GM10847 (cell line): ENCODE data around the gene CALML3.

ENCODE experiments used
- POLR2A ChIP-seq: IDR thresholded peaks from 2 replicates; pipeline ENCODE4 v1.6.1; 2011; ENCODE audit not compliant: insufficient read length; ENCODE audit errors: extremely low read depth

The CALML3 gene

DNA sequence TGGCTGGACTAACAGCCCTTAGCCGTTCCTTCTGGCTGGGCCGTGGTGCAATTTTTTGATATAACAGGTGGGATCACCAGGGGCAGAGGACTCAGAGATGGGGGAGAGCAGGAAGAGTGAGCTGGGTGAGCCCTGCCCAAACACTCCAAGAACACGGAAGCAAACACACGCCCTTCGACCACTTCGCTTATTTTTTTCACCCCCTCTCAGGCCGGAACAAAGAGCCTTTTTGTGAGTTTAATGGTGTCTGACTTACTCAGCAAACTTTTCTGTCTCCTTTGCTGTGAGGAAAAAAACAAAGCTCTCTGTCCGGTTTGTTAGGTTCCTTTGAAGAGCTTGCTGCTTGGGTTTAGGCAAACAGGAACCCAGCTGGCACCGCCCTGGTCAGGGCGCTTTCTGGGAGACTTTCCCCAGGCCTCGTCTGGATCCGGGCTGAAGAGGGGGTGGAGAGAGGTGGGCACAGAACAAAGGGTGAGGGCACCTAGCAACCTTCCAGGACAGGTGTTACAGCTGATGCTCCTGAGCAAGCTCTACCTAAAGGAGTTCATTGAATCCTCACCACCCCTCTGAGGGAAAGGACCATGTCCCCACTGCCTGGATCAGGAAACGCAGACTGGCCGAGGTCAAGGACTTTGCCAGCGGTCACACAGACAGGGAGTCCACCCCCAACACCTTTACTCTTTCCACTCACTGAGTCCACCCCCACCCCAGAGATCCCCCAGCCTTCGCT lies 23.3 kb downstream of the CALML3 start:
- no peak for TF ChIP-seq POLR2A

DNA sequence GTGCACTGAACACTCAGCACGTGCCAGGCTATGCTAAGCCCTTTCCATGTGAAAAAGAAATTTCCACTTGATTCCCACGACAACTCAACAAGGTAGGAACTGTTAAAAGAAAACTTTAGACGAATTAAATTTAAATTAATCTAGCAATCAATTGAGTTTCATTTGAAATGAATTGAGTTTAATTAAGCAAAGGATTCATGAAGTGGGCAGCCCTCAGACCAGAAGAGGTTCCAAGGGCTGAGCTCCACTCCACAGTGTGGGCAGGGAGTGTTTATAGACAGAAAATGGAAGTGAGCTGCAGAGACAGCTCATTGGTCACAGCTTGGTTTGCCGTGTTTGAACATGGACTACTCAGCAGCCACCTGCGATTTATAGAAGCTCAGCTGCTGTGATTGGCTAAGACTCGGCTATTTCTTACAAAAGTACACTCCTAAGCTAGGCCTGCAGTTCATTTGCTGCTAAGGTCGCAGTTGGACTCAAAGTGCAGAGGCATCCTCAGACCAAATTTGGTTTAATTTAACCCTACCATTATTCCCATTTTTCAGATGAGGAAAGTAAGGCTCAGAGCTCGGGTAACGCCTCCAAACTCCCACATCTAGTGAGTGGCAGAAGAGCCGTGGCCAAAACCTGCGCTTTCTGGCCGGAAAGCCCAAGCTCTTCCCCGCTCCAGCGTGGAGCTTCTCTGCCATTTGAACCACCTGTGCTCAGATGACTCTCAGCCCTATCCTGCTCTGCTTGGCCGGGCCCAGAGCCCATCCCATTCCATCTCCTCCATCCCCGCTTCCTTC lies 24.9 kb downstream of the CALML3 start:
- no peak for TF ChIP-seq POLR2A

DNA sequence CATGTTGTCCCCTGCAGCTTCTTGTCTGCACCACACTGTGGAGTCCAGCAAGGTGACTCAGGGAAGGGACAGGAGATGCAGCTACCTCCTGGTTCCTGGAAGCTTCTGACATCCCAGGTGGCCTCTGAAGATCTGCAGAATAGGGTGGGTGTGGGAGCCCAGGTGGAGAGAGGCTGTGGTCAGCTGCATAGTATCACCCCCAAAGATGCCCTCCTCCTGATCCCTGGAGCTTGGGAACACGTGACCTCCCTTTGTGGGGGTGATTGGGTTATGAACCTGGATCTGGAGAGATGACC lies 25.4 kb downstream of the CALML3 start:
- no peak for TF ChIP-seq POLR2A

DNA sequence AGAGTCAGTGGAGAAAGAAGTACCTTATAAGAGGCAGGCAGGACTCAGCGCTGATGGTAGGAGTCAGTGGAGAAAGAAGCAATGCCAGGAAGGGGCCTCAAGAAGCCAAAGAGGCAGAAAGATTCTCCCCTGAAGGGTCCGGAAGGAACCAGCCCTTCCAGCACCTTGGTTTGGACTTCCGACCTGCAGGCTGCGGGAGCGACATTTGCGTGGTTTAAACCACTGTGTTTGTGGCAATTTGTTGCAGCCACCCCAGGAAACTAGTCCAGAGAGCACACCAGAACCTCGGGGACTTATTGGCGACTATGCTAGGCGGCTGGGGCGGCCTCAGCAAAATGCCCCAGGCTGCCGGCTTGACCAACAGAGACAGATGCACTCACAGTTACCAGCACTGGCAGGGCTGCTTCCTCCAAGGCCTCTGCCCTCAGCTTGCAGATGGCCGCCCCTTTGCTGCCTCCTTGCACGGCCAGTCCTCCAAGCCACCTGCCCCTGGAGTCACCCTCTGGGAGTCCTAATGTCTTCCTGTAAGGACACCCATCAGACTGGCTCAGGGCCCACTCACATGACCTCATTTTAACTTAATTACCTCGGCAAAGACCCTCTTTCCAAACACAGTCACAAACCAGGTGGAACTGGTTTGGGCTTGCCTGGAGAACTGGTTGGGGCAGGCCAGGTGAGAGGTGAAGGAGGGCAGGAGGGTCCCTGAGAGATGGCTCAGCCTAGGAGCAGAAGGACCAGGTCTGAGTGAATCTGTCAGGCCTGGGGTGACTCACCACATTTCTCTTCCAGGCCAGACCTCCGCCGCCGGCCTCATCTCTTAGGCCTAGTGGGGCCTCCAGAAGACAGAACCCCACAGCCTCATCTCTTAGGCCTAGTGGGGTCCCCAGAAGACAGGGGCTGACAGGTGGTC lies 26.1 kb downstream of the CALML3 start:
- no peak for TF ChIP-seq POLR2A

DNA sequence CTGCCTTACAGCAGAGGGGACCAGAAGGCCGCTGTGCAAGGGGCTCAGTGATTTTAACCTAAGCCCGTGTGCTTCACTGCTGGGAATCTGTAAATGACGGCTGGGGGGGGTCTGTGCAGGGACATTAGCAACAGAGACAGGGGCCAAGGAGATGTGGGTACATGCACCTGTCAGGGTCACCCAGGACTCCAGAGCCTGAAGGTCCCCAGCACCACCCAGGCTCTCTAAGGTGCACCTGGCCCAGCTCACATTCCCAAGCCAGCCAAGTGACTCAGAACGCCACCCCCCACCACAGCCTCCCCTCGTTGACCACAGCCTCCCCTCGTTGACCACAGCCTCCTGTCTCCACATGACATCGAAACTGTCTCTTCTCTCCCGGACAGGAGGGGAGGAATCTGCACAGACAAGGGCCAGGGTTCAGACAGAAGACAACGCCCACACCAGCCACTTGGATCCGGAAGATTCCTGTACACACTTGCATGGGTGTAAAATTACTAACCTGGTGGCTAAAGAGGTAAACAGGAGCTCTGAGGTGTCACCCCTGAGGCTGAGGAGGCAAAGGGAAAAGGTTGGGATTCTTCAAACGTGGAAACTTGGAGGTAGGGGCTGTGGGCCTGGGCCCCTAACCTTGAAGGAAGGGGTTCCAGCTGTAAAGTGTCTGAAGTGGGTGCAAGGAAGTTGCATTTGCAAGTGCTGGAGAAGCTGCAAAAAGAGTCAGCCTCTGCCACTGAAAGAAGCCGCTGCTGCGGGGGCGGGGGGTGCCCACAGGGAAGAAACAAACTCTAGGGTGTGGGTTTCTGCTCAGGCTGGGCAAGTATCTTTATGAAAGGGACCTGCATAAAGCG lies 27.0 kb downstream of the CALML3 start:
- no peak for TF ChIP-seq POLR2A

- no peak for TF ChIP-seq POLR2A
Measured at GRCh38 chr10:5552376-5553321, 27.9 kb downstream of the CALML3 start.

DNA sequence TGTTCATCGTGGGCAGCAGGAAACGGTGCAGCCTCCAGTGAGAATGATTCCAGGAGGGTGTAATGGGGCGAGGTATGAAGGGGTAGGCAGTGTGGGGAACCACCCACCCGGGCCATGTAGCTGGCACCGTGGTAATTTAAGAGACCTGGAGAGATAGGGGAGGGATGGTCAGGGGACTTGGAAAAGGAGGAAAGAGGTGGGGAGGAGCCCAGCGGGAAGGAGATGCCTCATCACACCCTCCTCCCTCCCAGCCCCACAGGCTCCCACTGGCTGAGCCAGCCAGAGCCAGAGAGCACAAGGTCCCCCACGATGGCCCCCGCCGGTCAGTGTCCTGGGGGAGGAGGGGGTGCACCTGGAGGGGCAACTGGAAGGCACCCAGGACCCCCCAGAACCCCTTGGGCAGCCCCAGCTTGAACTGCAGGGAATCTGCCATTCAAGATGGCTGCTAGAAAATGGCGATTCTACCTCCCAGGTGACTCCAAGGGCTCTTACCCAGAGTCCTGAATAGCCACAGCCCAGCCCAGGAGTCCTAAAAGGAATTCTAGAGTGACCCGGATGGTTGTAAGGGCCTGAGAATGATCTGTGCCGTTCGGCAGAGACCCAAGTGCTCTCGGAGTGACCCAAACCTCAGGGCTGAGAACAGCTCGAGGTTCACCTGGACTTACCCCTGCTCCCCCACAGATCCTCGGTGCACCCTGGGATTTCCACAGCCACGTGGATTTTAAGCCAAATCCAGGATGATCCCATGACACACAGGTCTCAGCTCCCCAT lies 28.8 kb downstream of the CALML3 start:
- no peak for TF ChIP-seq POLR2A

DNA sequence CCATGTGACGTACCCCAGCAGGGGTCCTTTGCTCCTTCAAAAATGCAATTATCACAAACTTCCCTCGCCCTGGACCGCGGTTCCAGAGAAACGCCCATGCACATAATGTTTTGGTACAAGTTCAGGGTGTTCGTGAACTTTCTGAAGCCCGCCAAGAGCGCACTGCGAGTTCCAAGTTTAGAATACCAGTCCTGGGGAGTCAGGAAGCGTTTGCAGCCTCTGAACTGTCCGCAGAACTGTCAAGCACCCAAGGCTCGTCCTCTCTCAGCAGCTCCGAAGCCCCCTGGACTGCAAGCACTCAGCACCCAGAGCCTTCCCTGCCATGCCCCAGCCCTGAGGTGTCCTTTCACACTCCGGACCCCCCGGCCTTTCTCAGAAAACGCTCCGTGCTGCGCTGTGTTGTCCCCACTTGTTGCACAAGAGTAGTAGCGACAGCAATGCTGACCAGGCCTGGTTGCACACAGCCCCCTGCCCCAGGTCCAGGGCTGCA lies 30.3 kb downstream of the CALML3 start:
- TF ChIP-seq POLR2A, result no peak

DNA sequence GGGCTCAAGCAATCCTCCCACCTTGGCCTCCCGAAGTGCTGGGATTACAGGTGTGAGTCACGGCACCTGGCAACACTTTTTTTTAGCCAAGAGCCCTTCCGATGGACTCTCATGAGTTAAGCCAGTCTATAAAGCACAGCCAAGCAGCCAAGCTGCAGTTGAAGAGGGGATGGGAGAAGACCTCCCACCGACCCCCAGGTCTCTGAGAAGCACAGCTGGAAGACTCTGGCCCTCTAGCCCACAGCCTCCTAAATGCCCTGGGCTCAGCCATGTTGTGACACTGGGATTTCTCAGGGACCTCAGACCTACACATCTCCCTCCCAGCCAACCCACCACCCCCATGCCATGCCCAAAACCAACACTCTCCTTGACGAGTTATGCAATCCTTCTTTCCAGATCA lies 31.1 kb downstream of the CALML3 start:
- no peak for TF ChIP-seq POLR2A

GRCh38 chr10:5556576-5556975 lies 31.8 kb downstream of the CALML3 start:
- no peak for TF ChIP-seq POLR2A

DNA sequence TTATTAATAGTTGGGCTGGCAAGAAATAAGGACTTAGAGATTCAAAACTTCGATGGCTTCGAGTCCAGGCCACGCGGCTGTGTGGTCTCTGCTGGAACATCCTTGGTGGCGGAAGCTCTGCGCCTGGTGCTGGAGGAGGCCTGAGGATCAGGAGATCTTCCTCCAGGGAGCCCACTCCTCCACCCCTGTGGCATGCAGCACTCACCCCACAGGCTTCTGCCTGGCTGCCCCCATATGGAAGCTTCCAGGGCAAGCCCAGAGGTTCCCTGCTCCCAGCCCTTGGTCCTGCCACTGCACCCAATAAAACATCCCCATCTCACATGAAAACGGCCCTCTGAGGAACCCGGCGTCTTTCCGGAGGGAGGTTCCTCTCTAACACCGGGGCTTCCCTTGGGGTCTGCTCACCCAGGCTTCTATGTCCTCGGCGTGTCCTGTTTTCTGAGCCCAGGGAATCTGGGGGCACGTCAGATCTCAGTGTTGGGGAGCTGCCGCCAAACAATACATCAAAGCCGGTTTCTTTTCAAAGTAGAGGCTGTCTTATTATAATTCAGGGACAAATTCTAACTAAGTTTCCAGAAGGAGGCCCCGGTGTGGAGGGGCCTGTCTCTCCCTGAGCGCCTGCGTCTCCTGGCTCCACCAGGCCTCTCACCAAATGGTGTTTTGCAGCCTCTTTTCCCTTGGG lies 32.4 kb downstream of the CALML3 start:
- no peak for TF ChIP-seq POLR2A
